ENCODE measurements around the gene ZNF213.

GRCh38 chr16:3141781-3142311 is 7.0 kb downstream of the ZNF213 start:
- TF ChIP-seq YY1 (IDR thresholded peaks at IDR 0.05; ENCODE audit: insufficient read depth, insufficient read length) (no peak), SUZ12 (IDR thresholded peaks at IDR 0.05; ENCODE audit: extremely low read depth, insufficient read depth, insufficient read length) (no peak)

All from NT2/D1 (cell line).